ENCODE data around the gene MYO5B. TPM values are rescaled to one million over a fixed set of nuclear protein-coding genes. Genes with fewer than 3 reads are reported as not detected.

The MYO5B gene
- total RNA-seq, 1 donor from 2014 or later = 9.8 TPM

DNA sequence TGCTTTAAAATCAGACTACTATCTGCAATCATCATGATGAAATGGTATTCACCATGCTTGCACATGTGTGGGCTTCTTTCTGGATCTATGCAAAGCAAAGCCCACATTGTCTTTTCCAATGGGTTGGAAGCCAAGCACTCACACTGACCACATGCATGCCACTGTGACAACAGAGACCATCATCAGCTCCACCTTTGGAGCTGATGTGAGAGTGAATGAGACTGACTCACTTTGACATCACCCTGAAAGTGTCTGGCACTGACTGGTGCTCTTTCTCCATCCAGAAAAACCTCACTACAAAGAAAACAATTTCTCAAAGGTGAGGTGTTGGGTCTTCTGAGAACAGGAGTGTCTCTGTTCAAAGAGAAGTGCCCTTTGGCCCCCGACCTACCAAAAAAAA lies 4.7 kb downstream of the MYO5B start:
- DNase-seq (ENCODE audit: low spot score in 2 of 2) (no peak), FAIRE-seq (no peak)

DNA sequence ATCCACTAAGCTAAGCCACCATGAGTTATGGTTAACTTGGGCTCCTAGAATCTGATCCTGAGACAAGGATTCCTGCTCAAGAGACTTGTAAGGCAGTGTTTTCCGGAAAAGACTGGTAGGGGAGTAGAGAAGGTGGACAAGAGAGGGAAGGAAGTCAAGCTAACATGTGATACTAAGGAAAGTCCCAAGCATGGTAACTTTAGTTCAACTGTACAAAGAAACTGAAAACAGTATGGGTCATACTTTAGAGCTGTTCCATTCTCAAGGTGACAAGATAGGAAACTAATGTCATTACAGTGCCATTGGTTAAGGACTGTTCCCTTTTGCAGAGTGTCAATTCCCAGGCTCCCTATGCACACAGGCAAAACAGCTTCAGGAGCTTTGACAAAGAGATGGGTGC lies 5.8 kb downstream of the MYO5B start:
- FAIRE-seq (no peak), DNase-seq (ENCODE audit: low spot score in 2 of 2) (no peak)

DNA sequence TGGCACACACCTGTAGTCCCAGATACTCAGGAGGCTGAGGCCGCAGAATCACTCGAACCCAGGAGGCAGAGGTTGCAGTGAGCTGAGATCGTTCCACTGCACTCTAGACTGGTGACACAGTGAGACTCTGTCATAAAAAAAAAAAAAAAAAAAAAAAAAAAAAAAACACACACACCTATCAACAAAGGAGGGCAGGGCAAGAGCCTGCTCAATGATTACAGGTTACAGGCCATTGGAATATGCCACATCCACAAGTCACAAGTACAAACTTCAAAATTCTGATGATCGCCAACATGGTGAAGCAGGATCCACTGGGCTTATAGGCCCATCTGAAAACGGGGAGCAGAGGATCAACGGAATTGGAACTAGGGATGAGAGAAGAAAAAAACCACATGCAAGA lies 6.3 kb downstream of the MYO5B start:
- FAIRE-seq = no peak
- no peak for DNase-seq (ENCODE audit: low spot score in 2 of 2)

DNA sequence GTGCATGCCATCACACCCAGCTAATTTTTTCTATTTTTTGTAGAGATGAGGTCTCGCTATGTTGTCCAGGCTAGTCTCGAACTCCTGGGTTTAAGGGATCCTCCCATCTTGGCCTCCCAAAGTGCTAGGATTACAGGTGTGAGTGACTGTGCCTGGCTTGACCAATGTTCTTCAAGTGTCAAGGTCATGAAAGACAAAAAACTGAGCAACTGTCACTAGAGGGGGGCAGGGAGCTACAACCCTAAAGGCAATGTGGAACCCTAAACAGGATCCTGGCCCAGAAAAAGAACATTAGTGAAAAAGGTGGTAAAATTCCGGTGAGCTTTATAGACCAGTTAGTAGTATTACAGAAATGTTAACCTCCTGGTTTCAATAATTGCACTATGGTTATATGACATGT lies 7.3 kb downstream of the MYO5B start:
- FAIRE-seq (no peak), DNase-seq (ENCODE audit: low spot score in 2 of 2) (no peak)

- DNase-seq (ENCODE audit: low spot score in 2 of 2) = no peak
- no peak for FAIRE-seq
These were observed 8.6 kb downstream of the MYO5B start for GRCh38 chr18:50186385-50186784.

GRCh38 chr18:50183556-50183955 lies 11.4 kb downstream of the MYO5B start:
- DNase-seq (ENCODE audit: low spot score in 2 of 2) (no peak), FAIRE-seq (no peak)

DNA sequence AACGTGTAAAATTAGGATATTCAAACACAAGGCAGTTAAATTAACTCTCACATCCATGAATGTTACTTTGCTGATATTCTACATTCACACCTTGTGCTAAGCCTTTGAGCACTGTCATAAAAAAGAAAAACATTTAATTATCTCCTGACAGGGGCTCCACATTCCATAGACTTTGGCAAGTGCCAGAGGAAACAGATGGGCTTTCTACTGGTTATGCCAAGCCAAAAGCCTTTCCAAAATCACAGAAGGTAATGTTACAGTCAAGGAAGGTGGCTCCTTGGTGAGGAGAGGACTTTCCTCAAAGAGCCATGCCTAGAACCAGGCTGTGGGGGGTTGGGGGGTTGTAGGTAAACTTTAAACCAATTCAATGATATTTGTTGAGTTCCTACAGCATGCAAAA lies 12.4 kb downstream of the MYO5B start:
- DNase-seq (ENCODE audit: low spot score in 2 of 2) = no peak
- no peak for FAIRE-seq

GRCh38 chr18:50181590-50181989 lies 13.4 kb downstream of the MYO5B start:
- DNase-seq (ENCODE audit: low spot score in 2 of 2) = no peak
- no peak for FAIRE-seq

- DNase-seq (ENCODE audit: low spot score in 2 of 2) (no peak), FAIRE-seq (no peak)
These were observed 15.5 kb downstream of the MYO5B start for GRCh38 chr18:50179465-50179864.

DNA sequence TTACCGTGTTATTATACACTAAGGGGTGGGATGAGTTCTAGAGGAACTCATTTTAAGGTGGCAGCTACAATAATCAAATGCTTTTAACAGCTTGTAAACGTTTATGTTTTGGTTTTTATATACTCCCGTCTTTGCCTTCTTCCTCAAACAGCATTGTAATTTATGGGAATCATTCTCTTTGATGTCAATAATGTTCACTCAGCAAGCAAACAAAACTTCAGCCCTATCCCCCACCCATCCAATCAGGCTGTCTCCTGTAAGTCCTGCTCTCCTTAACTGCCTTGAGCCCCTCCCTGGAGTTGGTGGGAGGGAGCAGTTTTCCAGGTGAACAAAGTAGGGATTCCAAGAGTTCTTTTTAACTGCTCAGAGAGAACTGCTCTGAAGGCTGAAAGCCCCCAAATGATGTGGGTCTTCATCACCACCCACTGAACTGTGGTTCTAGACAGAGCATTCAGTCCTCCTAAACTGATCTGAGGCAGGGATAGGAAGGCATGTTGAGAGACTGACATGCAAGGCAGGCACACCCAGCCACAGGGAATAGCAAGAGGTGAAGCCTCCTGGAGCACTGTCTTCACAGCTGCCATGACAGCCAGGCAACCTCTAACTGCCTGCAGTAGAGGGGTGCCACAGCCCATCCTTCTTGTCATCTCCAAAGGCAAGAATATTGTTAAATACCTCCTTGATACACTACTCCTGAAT lies 17.5 kb downstream of the MYO5B start:
- DNase-seq (ENCODE audit: low spot score in 2 of 2) (no peak), FAIRE-seq (no peak)

DNA sequence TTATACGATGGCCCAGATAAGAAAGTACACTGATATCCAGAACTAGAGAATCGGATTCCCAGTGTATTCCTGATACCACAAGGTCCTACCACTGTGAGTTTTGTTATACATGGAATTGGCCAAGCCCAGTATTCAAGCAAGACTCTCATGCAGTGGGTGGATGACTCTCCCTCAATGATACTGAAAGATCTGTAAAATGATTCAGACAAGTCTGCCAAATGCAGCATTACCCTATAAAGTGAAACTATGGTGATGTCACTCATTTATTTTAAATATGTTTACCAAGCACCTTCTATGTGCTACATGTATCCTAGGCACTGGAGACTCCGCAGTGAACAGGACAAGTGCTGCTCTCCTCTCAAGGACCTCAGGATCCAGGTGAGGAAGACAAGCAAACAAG lies 22.6 kb downstream of the MYO5B start:
- DNase-seq (ENCODE audit: low spot score in 2 of 2) (no peak), FAIRE-seq (no peak)

- FAIRE-seq (no peak), DNase-seq (ENCODE audit: low spot score in 2 of 2) (no peak)
These were observed 23.5 kb downstream of the MYO5B start for GRCh38 chr18:50171406-50171805.

DNA sequence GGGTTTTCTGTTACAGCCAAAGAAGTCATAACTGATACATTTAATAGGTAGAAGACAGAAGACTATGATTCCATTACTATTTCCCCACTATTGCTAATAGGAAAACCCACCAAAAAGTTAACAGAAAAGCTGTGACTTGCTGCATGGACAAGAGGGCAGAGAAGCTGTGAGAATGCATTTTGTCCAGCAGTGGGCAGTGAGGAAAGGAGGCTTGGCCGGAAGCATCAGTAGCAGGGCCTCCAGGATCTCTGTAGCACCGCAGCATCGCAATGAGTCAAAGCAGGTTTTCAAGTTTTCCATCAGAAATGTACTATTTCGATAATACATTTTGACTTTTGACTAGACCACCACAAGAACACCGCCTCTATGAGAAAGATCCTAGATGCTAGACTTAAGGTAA lies 24.9 kb downstream of the MYO5B start:
- no peak for DNase-seq (ENCODE audit: low spot score in 2 of 2)
- FAIRE-seq = no peak

DNA sequence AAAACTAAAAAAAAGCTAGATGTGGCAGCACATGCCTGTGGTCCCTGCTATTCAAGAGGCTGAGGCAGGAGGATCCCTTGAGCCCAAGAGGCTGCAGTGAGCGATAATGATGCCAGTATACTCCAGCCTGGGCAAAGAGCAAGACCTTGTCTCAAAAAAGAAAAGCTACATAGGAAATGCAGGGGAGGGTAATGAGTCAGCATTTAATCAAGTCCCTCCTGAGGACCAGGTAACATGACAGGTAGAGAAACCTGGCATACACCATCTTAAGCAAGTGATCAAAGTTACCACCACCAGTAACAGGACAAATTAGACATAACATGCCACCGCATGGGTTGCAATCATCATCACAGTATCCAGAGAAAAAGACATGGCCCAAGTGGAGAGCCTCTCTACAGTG lies 25.8 kb downstream of the MYO5B start:
- DNase-seq (ENCODE audit: low spot score in 2 of 2) (no peak), FAIRE-seq (no peak)

GRCh38 chr18:50167966-50168365 lies 27.0 kb downstream of the MYO5B start:
- FAIRE-seq = no peak
- DNase-seq (ENCODE audit: low spot score in 2 of 2) = no peak

DNA sequence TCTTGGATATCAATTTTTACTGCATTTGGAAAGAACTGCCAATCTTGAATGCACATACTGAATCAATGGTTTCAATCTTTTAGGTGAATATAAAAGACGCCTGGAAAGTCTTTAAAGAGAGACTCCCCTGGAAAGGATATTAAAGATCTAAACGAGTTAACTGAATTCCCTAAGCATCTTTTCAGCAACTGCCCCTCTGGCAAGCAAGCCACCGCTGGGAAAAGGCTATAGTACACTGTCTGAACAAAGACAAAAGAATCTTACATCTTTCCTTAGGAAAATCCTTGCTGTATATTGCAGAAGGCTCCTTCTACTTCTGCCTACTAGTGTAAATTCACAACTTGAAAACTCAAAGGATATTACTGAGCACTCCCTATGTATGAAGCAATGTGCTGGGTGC lies 28.0 kb downstream of the MYO5B start:
- no peak for FAIRE-seq
- no peak for DNase-seq (ENCODE audit: low spot score in 2 of 2)

- FAIRE-seq = no peak
- DNase-seq (ENCODE audit: low spot score in 2 of 2) = no peak
These were observed 31.4 kb downstream of the MYO5B start for GRCh38 chr18:50163505-50163904.

DNA sequence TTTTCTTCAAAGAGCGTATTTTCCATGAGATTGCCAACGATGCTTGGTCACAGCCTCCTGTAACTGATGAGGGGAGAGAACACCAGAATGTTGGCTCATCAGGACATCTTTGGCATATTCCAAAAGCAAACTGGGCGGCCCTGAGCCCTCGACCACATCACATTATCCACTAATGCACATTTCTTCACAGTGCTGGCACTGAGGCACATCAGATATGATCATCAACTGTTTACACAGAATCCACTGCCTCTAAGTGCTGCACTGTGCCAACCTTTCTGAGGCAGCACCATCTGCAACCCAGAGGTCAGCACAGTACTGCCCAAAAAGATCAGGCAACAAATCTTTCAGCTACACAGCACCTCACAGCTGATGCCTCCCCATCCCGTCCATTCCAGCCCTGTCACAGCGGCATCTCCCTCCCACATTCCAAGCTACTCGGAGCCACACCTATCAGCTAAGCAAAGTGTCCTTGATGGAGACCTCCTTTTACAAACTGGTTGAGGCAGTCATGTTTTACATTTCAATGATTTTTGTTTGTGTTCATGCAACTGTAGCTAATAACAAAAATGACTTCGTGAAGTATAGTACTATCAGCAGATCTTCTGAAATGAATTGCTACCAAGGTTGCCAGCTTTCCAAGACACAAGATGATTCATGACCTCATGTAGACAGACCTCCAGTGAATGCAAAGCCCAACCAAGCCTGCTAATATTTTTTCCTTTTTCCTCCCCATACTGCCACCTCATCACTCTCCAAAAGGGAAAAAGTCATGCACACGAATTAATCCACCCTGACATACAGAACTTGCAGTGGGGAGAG lies 32.3 kb downstream of the MYO5B start:
- FAIRE-seq (no peak), DNase-seq (ENCODE audit: low spot score in 2 of 2) (no peak)

- DNase-seq (ENCODE audit: low spot score in 2 of 2) (no peak), FAIRE-seq (no peak)
These were observed 33.2 kb downstream of the MYO5B start for GRCh38 chr18:50161597-50162205.

DNA sequence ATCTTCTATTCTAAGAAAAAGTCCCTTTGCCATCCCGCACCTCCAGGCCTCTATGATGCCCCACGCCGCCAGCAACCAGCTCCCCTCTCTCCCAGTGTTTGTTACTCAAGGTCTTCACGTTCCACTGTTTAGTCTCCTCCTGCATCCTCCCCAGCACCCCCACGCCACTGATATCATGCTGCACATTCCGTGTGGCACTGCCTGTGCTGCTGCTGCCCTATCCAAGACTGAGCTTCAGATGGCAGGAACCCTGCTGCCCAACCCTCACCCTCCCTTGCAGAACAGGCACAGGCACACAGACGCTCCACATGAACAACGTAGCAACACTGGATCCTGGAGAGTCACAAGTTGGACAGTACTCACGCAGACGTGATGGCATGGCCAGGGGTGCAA lies 35.3 kb downstream of the MYO5B start:
- no peak for FAIRE-seq
- no peak for DNase-seq (ENCODE audit: low spot score in 2 of 2)

- FAIRE-seq (no peak), DNase-seq (ENCODE audit: low spot score in 2 of 2) (no peak)
These were observed 35.9 kb downstream of the MYO5B start for GRCh38 chr18:50158866-50159653.

Data from frontal cortex (tissue), 4 donors.